HL-60 (cell line): ENCODE data around the gene ADAM11.

Experiments
- GABPA ChIP-seq: IDR thresholded peaks from 2 replicates; pipeline ENCODE4 v1.6.1; 2012; ENCODE audit warnings: low read depth
- POLR2AphosphoS5 ChIP-seq: IDR thresholded peaks from 2 replicates; pipeline ENCODE4 v1.6.1; 2012; ENCODE audit warnings: low read depth
- SPI1 ChIP-seq: IDR thresholded peaks from 2 replicates; pipeline ENCODE4 v1.6.1; 2012; ENCODE audit warnings: low read depth, mild to moderate bottlenecking, borderline replicate concordance
- TF ChIP-seq, protein P1 (sequence below): IDR thresholded peaks from one replicate; pipeline ENCODE4 v1.5.1; 2011; ENCODE audit warnings: low read length, control low read depth, inconsistent platforms; ENCODE audit not compliant: insufficient read depth
- TF ChIP-seq, protein P2 (sequence below): IDR thresholded peaks from 2 replicates; pipeline ENCODE4 v1.6.1; 2012; ENCODE audit warnings: low read depth; ENCODE audit not compliant: insufficient replicate concordance

DNA sequence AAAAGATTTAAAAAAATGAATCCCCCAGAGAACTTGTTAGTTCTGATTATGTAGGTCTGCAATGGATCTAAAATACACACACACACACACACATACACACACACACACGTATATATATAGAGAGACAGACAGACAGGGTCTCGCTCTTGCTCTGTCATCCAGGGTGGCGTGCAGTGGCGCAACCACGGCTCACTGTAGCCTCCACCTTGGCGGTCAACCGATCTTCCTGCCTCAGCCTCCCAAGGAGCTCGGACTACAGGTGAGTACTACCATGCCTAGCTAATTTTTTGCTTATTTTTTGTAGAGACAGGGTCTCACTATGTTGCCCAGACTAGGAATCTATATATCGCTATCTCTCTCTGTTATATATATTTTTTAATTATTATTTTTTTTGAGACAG, 37.9 kb downstream of the ADAM11 start:
- TF ChIP-seq, protein P1, sequence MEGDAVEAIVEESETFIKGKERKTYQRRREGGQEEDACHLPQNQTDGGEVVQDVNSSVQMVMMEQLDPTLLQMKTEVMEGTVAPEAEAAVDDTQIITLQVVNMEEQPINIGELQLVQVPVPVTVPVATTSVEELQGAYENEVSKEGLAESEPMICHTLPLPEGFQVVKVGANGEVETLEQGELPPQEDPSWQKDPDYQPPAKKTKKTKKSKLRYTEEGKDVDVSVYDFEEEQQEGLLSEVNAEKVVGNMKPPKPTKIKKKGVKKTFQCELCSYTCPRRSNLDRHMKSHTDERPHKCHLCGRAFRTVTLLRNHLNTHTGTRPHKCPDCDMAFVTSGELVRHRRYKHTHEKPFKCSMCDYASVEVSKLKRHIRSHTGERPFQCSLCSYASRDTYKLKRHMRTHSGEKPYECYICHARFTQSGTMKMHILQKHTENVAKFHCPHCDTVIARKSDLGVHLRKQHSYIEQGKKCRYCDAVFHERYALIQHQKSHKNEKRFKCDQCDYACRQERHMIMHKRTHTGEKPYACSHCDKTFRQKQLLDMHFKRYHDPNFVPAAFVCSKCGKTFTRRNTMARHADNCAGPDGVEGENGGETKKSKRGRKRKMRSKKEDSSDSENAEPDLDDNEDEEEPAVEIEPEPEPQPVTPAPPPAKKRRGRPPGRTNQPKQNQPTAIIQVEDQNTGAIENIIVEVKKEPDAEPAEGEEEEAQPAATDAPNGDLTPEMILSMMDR, result no peak
- TF ChIP-seq, protein P2, sequence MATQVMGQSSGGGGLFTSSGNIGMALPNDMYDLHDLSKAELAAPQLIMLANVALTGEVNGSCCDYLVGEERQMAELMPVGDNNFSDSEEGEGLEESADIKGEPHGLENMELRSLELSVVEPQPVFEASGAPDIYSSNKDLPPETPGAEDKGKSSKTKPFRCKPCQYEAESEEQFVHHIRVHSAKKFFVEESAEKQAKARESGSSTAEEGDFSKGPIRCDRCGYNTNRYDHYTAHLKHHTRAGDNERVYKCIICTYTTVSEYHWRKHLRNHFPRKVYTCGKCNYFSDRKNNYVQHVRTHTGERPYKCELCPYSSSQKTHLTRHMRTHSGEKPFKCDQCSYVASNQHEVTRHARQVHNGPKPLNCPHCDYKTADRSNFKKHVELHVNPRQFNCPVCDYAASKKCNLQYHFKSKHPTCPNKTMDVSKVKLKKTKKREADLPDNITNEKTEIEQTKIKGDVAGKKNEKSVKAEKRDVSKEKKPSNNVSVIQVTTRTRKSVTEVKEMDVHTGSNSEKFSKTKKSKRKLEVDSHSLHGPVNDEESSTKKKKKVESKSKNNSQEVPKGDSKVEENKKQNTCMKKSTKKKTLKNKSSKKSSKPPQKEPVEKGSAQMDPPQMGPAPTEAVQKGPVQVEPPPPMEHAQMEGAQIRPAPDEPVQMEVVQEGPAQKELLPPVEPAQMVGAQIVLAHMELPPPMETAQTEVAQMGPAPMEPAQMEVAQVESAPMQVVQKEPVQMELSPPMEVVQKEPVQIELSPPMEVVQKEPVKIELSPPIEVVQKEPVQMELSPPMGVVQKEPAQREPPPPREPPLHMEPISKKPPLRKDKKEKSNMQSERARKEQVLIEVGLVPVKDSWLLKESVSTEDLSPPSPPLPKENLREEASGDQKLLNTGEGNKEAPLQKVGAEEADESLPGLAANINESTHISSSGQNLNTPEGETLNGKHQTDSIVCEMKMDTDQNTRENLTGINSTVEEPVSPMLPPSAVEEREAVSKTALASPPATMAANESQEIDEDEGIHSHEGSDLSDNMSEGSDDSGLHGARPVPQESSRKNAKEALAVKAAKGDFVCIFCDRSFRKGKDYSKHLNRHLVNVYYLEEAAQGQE, result no peak
- TF ChIP-seq POLR2AphosphoS5, result no peak
- TF ChIP-seq SPI1, result no peak
- TF ChIP-seq GABPA, result no peak
